BLaER1 treated with 17β-estradiol and CSF1 and Interleukin-3, amounts not matched to agents 10 nM and 100 nM (cell line): ENCODE measurements around the gene UGT1A6.
A peak's percentile ranks its signal among the peaks of the same experiment; 100 is the strongest.

Experiments used
- H3K27ac ChIP-seq, 11 experiments: shearing (Covaris generic); formaldehyde crosslinking; 2 replicates each; pipeline ENCODE4 v1.8.1; 2022
- H3K27me3 ChIP-seq, 11 experiments: shearing (Covaris generic); formaldehyde crosslinking; 2 replicates each; pipeline ENCODE4 v1.8.1; 2022
- H3K36me3 ChIP-seq, 11 experiments: shearing (Covaris generic); formaldehyde crosslinking; 2 replicates each; pipeline ENCODE4 v1.8.1; 2022
- H3K4me1 ChIP-seq, 10 experiments: shearing (Covaris generic); formaldehyde crosslinking; 2 replicates each; pipeline ENCODE4 v1.8.1; 2022
- H3K4me2 ChIP-seq, 11 experiments: shearing (Covaris generic); formaldehyde crosslinking; 2 replicates each; pipeline ENCODE4 v1.8.1; 2022
- H3K4me3 ChIP-seq, 10 experiments: shearing (Covaris generic); formaldehyde crosslinking; 2 replicates each; pipeline ENCODE4 v1.8.1; 2022
- H3K9ac ChIP-seq, 11 experiments: shearing (Covaris generic); formaldehyde crosslinking; 2 replicates each; pipeline ENCODE4 v1.8.1; 2022
- H3K9me3 ChIP-seq, 11 experiments: shearing (Covaris generic); formaldehyde crosslinking; replicated peaks in 1 of 11; 2 replicates each; pipeline ENCODE4 v1.8.1; 2022
- H4K20me1 ChIP-seq, 11 experiments: shearing (Covaris generic); formaldehyde crosslinking; 2 replicates each; pipeline ENCODE4 v1.8.1; 2022
- Cebpa-rat ChIP-seq, 11 experiments: shearing (Covaris generic); IDR thresholded peaks; 2 replicates each; pipeline ENCODE4 v1.8.1; 2022

UGT1A6 gene

DNA sequence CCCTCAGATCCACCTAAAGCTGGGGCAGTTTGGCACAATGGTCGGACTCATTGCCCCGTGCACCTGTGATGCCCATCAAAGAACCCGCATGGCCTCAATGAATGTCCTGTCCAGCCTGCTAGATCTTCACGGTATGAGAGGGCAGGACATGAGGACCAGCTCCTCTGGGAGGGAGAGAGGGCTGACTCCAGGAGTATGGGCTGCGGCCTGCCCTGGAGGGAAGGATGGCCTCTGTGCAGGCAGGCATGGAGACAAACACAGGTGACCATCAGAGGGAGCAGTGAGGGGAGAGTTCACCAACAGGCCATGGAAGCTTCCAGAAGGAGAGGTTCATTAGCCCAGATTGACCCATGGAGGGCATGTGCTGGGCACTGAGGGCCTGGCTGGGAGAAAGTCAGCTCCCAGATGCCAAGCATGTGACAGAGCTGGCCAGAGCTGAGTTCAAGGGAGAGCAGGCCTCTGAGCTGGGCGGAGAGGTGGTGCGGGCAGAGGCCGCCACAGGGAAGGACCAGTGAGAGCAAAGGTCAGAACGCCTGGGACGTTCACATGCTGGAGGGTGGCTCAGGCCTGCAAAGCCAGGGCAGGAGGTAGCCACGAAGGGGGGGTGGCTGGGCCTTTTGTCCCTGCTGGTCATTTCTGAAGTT is 125.4 kb downstream of the UGT1A6 start:
- Histone ChIP-seq H3K36me3 (no peaks in the 10 kb centered on the region), H3K4me2 (peak overlapping the region in 10 of 11 experiments; percentile 55 to 77 (median 66); a peak in 18 of 22 replicates), H3K4me1 (peaks cover 13 to 38% (median 28%) of the 10 kb centered on the region in 10 experiments), H3K9me3 (no peaks in the 10 kb centered on the region), H4K20me1 (no peaks in the 10 kb centered on the region; a peak in 1 of 22 replicates), H3K27me3 (no peaks in the 10 kb centered on the region), H3K4me3 (no peak overlapping the region), H3K9ac (peak overlapping the region in 3 of 11 experiments; percentile 20 to 47 (median 28); a peak in 2 of 22 replicates), H3K27ac (peak overlapping the region in 1 of 11 experiments; percentile 45; a peak in 1 of 22 replicates)
- no peak for TF ChIP-seq Cebpa-rat (IDR thresholded peaks at IDR 0.05)

DNA sequence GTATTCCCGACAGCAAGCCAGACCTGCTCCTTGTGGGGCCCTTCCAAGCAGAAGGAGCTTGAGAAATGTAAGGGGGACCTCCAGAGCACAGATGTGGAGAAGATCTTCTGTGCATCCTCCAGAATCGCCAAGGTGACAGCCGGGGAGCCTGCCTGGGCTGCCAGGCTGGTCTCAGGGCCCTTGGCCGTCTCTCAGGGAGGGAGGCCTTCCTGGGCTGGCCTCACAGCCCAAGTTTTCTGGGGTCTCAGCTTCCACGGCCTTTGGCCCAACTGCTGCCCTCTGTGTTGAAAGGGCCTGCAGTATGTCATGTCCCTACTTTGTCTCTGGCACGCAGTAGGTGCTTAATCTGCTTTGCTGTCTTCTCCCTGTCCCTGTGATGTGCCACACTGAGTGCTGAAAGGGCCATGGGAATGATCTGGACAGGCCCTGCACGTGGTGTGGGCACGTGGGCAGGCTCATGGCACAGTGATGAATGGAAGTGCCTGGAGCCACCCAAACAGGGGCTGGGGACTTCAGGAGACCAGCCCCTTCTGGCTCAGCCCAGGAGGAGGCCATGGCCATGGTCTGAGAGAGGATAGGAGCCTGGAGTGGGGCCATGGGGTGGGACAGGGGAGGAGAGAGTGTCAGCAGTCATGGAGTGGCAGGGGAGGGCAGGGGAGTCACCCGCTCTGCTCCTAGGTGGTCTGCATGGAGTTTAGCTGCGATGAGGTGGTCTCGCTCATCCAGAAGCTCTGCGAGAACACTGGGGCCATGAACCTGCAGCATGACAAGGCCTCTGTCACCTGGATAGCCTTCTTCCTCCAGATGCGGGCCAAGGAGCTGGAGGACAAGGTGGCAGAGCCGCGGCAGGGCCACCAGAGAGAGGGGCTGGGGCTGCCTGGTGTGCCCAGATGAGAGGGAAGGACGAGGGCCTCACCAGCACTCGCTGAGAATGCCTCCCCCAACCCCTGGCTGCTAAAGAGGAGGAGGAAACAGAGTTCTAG is 126.2 kb downstream of the UGT1A6 start:
- no peaks in the 10 kb centered on the region for H3K27me3 ChIP-seq
- no peak overlapping the region; a peak in 1 of 22 replicates for H3K4me2 ChIP-seq
- H3K36me3 ChIP-seq = no peaks in the 10 kb centered on the region
- H3K4me3 ChIP-seq = no peak overlapping the region
- no peaks in the 10 kb centered on the region for H3K9me3 ChIP-seq
- TF ChIP-seq Cebpa-rat (IDR thresholded peaks at IDR 0.05) = no peak
- H3K9ac ChIP-seq = no peak overlapping the region
- H3K4me1 ChIP-seq = peaks cover 19 to 46% (median 36%) of the 10 kb centered on the region in 10 experiments
- H4K20me1 ChIP-seq = no peaks in the 10 kb centered on the region; a peak in 1 of 22 replicates
- no peak overlapping the region for H3K27ac ChIP-seq

GRCh38 chr2:233819884-233820773 is 127.4 kb downstream of the UGT1A6 start:
- H3K9ac ChIP-seq = no peak overlapping the region
- no peak for TF ChIP-seq Cebpa-rat (IDR thresholded peaks at IDR 0.05)
- no peaks in the 10 kb centered on the region for H3K27me3 ChIP-seq
- H3K9me3 ChIP-seq = no peaks in the 10 kb centered on the region
- H4K20me1 ChIP-seq = no peaks in the 10 kb centered on the region; a peak in 1 of 22 replicates
- no peak overlapping the region for H3K4me2 ChIP-seq
- peaks cover 19 to 51% (median 41%) of the 10 kb centered on the region in 10 experiments for H3K4me1 ChIP-seq
- no peak overlapping the region for H3K4me3 ChIP-seq
- H3K36me3 ChIP-seq = no peaks in the 10 kb centered on the region
- H3K27ac ChIP-seq = no peak overlapping the region

DNA sequence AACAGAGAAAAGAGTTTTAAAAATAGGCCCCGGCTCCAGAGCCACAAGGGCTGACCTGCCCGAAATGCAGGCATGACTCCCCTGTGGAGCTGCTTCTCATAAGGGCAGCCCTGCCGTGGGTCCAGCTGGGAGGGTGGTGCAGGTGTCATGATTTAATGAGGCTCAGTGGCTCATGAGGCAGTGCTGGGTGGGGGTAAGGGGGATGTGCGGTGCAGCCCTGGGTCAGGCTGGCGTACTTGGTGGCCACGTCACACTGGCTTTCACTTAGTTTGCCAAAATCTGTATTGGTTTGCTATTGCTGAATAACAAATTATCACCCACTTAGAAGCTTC is 128.1 kb downstream of the UGT1A6 start:
- Histone ChIP-seq H3K27ac (no peak overlapping the region), H4K20me1 (no peaks in the 10 kb centered on the region; a peak in 1 of 22 replicates), H3K27me3 (no peaks in the 10 kb centered on the region), H3K4me1 (peaks cover 19 to 51% (median 41%) of the 10 kb centered on the region in 10 experiments), H3K4me2 (no peak overlapping the region), H3K9me3 (no peaks in the 10 kb centered on the region), H3K36me3 (no peaks in the 10 kb centered on the region), H3K4me3 (no peak overlapping the region), H3K9ac (no peak overlapping the region)
- TF ChIP-seq Cebpa-rat (IDR thresholded peaks at IDR 0.05) = no peak

DNA sequence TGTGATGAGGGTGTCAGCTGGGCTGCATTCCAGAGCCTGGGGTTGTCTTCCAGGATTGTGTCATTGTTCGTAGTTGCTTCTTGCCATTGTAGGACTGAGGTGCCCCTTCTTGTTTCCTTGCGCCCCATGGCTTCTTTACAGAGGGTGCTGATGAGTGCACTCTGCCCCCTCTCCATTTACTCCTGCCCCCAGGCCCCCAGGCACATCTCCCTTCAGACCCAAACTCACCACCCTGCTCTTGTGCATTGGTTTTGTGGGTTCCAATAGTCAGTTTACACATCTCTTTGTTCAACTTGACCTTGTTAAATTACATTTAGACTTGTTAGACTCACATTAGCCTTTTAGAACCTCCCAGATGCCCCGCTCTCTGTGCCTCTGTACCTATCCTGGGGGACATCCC is 128.5 kb downstream of the UGT1A6 start:
- no peak for TF ChIP-seq Cebpa-rat (IDR thresholded peaks at IDR 0.05)
- Histone ChIP-seq H3K27me3 (no peaks in the 10 kb centered on the region), H3K9ac (no peak overlapping the region), H3K27ac (no peak overlapping the region), H3K9me3 (peaks cover 0 to 3% (median 1%) of the 10 kb centered on the region in 11 experiments; a peak in 5 of 22 replicates), H3K4me3 (no peak overlapping the region), H4K20me1 (no peaks in the 10 kb centered on the region; a peak in 1 of 22 replicates), H3K4me1 (peaks cover 19 to 51% (median 41%) of the 10 kb centered on the region in 10 experiments), H3K36me3 (no peaks in the 10 kb centered on the region), H3K4me2 (no peak overlapping the region)

- TF ChIP-seq Cebpa-rat (IDR thresholded peaks at IDR 0.05) = no peak
- Histone ChIP-seq H3K36me3 (no peaks in the 10 kb centered on the region), H3K9ac (no peak overlapping the region), H4K20me1 (no peaks in the 10 kb centered on the region; a peak in 1 of 22 replicates), H3K4me3 (no peak overlapping the region), H3K9me3 (peaks cover 0 to 7% (median 6%) of the 10 kb centered on the region in 11 experiments; a peak in 8 of 22 replicates), H3K4me2 (no peak overlapping the region), H3K4me1 (peaks cover 19 to 46% (median 36%) of the 10 kb centered on the region in 10 experiments), H3K27ac (no peak overlapping the region), H3K27me3 (no peaks in the 10 kb centered on the region)
These were observed 129.0 kb downstream of the UGT1A6 start for GRCh38 chr2:233821709-233822100.

- no peaks in the 10 kb centered on the region for H3K27me3 ChIP-seq
- TF ChIP-seq Cebpa-rat (IDR thresholded peaks at IDR 0.05) = no peak
These were observed 129.5 kb downstream of the UGT1A6 start for GRCh38 chr2:233822101-233822771.

More at GRCh38 chr2:233822101-233822771, 129.5 kb downstream of the UGT1A6 start:
- no peak overlapping the region for H3K4me3 ChIP-seq
- H3K4me2 ChIP-seq = peak overlapping the region in 6 of 11 experiments; percentile 15 to 69 (median 59); a peak in 10 of 22 replicates
- H3K27ac ChIP-seq = no peak overlapping the region
- no peak overlapping the region for H3K9ac ChIP-seq
- H3K36me3 ChIP-seq = no peaks in the 10 kb centered on the region
- H3K9me3 ChIP-seq = peaks cover 0 to 10% (median 7%) of the 10 kb centered on the region in 11 experiments; a peak in 8 of 22 replicates
- H3K4me1 ChIP-seq = peaks cover 19 to 41% (median 31%) of the 10 kb centered on the region in 10 experiments
- no peaks in the 10 kb centered on the region for H4K20me1 ChIP-seq
